GM18498 (cell line): ENCODE results near the gene SETD4.
"Not testable (repeated sequence)": the region's sequence is repeated elsewhere in the genome, so short reads cannot be mapped to it uniquely, and the experiment has no call there.

ENCODE experiments used
- ATAC-seq: cut with Tn5 transposase; IDR thresholded peaks from one replicate; pipeline ENCODE4 v1.9.1; 2021; ENCODE audit warnings: mild to moderate bottlenecking, moderate library complexity; ENCODE audit not compliant: unreplicated experiment

Gene SETD4

GRCh38 chr21:36079010-36079649 lies 18.8 kb upstream of the SETD4 start:
- no peak for ATAC-seq

- ATAC-seq, result no peak
These were observed 17.4 kb upstream of the SETD4 start for GRCh38 chr21:36077758-36078157.

GRCh38 chr21:36076878-36077655 lies 16.7 kb upstream of the SETD4 start:
- peak; percentile 46 for ATAC-seq

GRCh38 chr21:36075953-36076352 lies 15.6 kb upstream of the SETD4 start:
- ATAC-seq, result no peak

GRCh38 chr21:36075171-36075570 lies 14.8 kb upstream of the SETD4 start:
- ATAC-seq, result no peak

GRCh38 chr21:36073911-36074310 lies 13.6 kb upstream of the SETD4 start:
- not testable (repeated sequence) for ATAC-seq

- no peak for ATAC-seq
These were observed 12.9 kb upstream of the SETD4 start for GRCh38 chr21:36073181-36073580.

- no peak for ATAC-seq
These were observed 12.3 kb upstream of the SETD4 start for GRCh38 chr21:36072453-36073162.

GRCh38 chr21:36070999-36071398 lies 10.7 kb upstream of the SETD4 start:
- no peak for ATAC-seq

GRCh38 chr21:36069713-36070583 lies 9.6 kb upstream of the SETD4 start, which contains the start of gene CBR1:
CBR1 (plus strand) TSS chr21:36070024; CDS start chr21:36070116, 92 bp downstream.
- ATAC-seq, result peak; percentile 97

GRCh38 chr21:36068748-36069398 lies 8.5 kb upstream of the SETD4 start:
- ATAC-seq, result no peak

- no peak for ATAC-seq
These were observed 5.2 kb upstream of the SETD4 start for GRCh38 chr21:36065497-36066036.

- no peak for ATAC-seq
These were observed 3.7 kb upstream of the SETD4 start for GRCh38 chr21:36064085-36064460.

- no peak for ATAC-seq
These were observed 3.2 kb upstream of the SETD4 start for GRCh38 chr21:36063375-36064084.

GRCh38 chr21:36061445-36061844 lies 1.1 kb upstream of the SETD4 start:
- ATAC-seq, result no peak

- peak; percentile 39 for ATAC-seq
These were observed 535 bp downstream of the SETD4 start for GRCh38 chr21:36059823-36060158.

GRCh38 chr21:36055551-36055950 lies 4.8 kb downstream of the SETD4 start:
- no peak for ATAC-seq

- no peak for ATAC-seq
These were observed 6.6 kb downstream of the SETD4 start for GRCh38 chr21:36053715-36054062.

GRCh38 chr21:36052860-36053714 lies 7.2 kb downstream of the SETD4 start:
- ATAC-seq, result no peak
